PC-9 (cell line): ENCODE results near the gene ZNF865. TPM values are rescaled to one million over a fixed set of nuclear protein-coding genes. Genes with fewer than 3 reads are reported as not detected.
A peak's percentile ranks its signal among the peaks of the same experiment; 100 is the strongest.

Experiments
- BruUV-seq: library from RNA; stranded (reverse); fragments of 400-500 nt; replicated peaks from 2 replicates; lab custom pipeline; 2021; lab: Mats Ljungman, UMichigan
- CTCF ChIA-PET: fragments of 300-600 bp; sonication (Branson Sonifier 250); formaldehyde crosslinking; loops from one replicate; lab custom pipeline; 2022; ENCODE audit warnings: antibody characterized with exemption; lab: Charles Lee
- POLR2A ChIA-PET: fragments of 300-600 bp; sonication (Branson Sonifier 250); formaldehyde crosslinking; loops from one replicate; lab custom pipeline; 2022; ENCODE audit warnings: antibody characterized with exemption; ENCODE audit not compliant: unreplicated experiment; lab: Charles Lee
- DNase-seq, 2 experiments: peaks; one replicate each; pipeline versions ENCODE4 v3.0.0 to v3.0.0-alpha.2; 2015 to 2022; ENCODE audit warnings: mixed read lengths in 1 of 2
- H2AFZ ChIP-seq: fragments of 200-600 bp; sonication (generic); 2 replicates; pipeline ENCODE4 v1.8.1; 2017; ENCODE audit warnings: antibody characterized with exemption
- H3F3A ChIP-seq: fragments of 200-600 bp; sonication (generic); 2 replicates; pipeline ENCODE4 v1.8.1; 2017; ENCODE audit warnings: antibody characterized with exemption, mild to moderate bottlenecking, low read depth; ENCODE audit not compliant: insufficient read depth
- H3K27ac ChIP-seq: fragments of 200-600 bp; sonication (generic); 2 replicates; pipeline ENCODE4 v1.6.1; 2016; ENCODE audit warnings: mixed run types
- H3K27me3 ChIP-seq: fragments of 200-600 bp; sonication (generic); 2 replicates; pipeline ENCODE4 v1.6.1; 2016; ENCODE audit warnings: low read depth, mixed run types; ENCODE audit not compliant: insufficient read depth
- H3K36me3 ChIP-seq: fragments of 200-600 bp; sonication (generic); 2 replicates; pipeline ENCODE4 v1.6.1; 2016; ENCODE audit warnings: low read depth, mixed run types
- H3K4me1 ChIP-seq: fragments of 200-600 bp; sonication (generic); replicated peaks from 2 replicates; pipeline ENCODE4 v1.6.1; 2016; ENCODE audit warnings: mixed run types; ENCODE audit not compliant: insufficient read depth
- H3K4me2 ChIP-seq: fragments of 200-600 bp; sonication (generic); 2 replicates; pipeline ENCODE4 v1.6.1; 2017; ENCODE audit warnings: mixed run types
- H3K4me3 ChIP-seq: fragments of 200-600 bp; sonication (generic); 2 replicates; pipeline ENCODE4 v1.6.1; 2016; ENCODE audit warnings: mixed run types
- H3K79me2 ChIP-seq: fragments of 200-600 bp; sonication (generic); 2 replicates; pipeline ENCODE4 v1.6.1; 2017; ENCODE audit warnings: low read depth, mixed run types
- H3K9me2 ChIP-seq: fragments of 200-600 bp; sonication (generic); 2 replicates; pipeline ENCODE4 v1.8.1; 2017; ENCODE audit warnings: mild to moderate bottlenecking; ENCODE audit not compliant: insufficient read depth
- H3K9me3 ChIP-seq: fragments of 200-600 bp; sonication (generic); 2 replicates; pipeline ENCODE4 v1.8.1; 2016; ENCODE audit warnings: low read depth; ENCODE audit not compliant: insufficient read depth
- H4K20me1 ChIP-seq: fragments of 200-600 bp; sonication (generic); 2 replicates; pipeline ENCODE4 v1.8.1; 2017; ENCODE audit not compliant: insufficient read depth
- EZH2 ChIP-seq: fragments of 200-600 bp; sonication (generic); IDR thresholded peaks from 2 replicates; pipeline ENCODE4 v1.8.0; 2017; ENCODE audit warnings: antibody characterized with exemption, low read depth
- intact Hi-C: fragments of 100-400 bp; cut with micrococcal nuclease; formaldehyde crosslinking; loops from one replicate; pipeline ENCODE4 v1.10.0; 2022; ENCODE audit not compliant: unreplicated experiment
- total RNA-seq: library from RNA; stranded (reverse); gene quantifications from 2 replicates; pipeline ENCODE4 v1.2.3, GENCODE V29; 2021
- TF ChIP-seq, protein P1 (sequence below): fragments of 200-600 bp; sonication (generic); conservative IDR thresholded peaks from 2 replicates; pipeline ENCODE4 v1.6.1; 2017; ENCODE audit warnings: mixed run types, antibody characterized with exemption, mild to moderate bottlenecking, moderate library complexity

ZNF865 gene
- total RNA-seq, 1 experiment from 2014 or later, result 26.8 TPM

GRCh38 chr19:55636723-55637122 is 31.3 kb downstream of the ZNF865 start:
- DNase-seq, result no peak
- no peaks in the 10 kb centered on the region for H3K27me3 ChIP-seq
- H2AFZ ChIP-seq, result no peak overlapping the region
- BruUV-seq, result no TSS peak
- CTCF ChIA-PET, result no interaction called here
- POLR2A ChIA-PET, result interaction anchor here (0.7 kb wide), 1 partner anchor 12 kb away, joined by 8 read pairs; the partner anchor contains the start of gene ZNF784
- H3F3A ChIP-seq, result peaks cover 52% of the 10 kb centered on the region; the same call in 1 of the 2 replicates
- H3K4me1 ChIP-seq, result peaks cover 12% of the 10 kb centered on the region
- peaks cover 3% of the 10 kb centered on the region; the same call in 1 of the 2 replicates for H4K20me1 ChIP-seq
- peaks cover 3% of the 10 kb centered on the region; the same call in 1 of the 2 replicates for H3K36me3 ChIP-seq
- no peaks in the 10 kb centered on the region for H3K9me3 ChIP-seq
- no peaks in the 10 kb centered on the region for H3K9me2 ChIP-seq
- peaks cover 39% of the 10 kb centered on the region for H3K79me2 ChIP-seq
- intact Hi-C loops, result loop anchor here (10.0 kb wide), 4 partner anchors 438 to 1458 kb away; no protein-coding TSS in a partner anchor
- H3K4me2 ChIP-seq, result peak overlapping the region; percentile 92
- H3K27ac ChIP-seq, result no peak overlapping the region
- TF ChIP-seq EZH2, result no peak
- TF ChIP-seq, protein P1, sequence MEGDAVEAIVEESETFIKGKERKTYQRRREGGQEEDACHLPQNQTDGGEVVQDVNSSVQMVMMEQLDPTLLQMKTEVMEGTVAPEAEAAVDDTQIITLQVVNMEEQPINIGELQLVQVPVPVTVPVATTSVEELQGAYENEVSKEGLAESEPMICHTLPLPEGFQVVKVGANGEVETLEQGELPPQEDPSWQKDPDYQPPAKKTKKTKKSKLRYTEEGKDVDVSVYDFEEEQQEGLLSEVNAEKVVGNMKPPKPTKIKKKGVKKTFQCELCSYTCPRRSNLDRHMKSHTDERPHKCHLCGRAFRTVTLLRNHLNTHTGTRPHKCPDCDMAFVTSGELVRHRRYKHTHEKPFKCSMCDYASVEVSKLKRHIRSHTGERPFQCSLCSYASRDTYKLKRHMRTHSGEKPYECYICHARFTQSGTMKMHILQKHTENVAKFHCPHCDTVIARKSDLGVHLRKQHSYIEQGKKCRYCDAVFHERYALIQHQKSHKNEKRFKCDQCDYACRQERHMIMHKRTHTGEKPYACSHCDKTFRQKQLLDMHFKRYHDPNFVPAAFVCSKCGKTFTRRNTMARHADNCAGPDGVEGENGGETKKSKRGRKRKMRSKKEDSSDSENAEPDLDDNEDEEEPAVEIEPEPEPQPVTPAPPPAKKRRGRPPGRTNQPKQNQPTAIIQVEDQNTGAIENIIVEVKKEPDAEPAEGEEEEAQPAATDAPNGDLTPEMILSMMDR, result no peak
- peak overlapping the region; percentile 89; the same call in 1 of the 2 replicates for H3K4me3 ChIP-seq

GRCh38 chr19:55637534-55637933 is 32.1 kb downstream of the ZNF865 start:
- H4K20me1 ChIP-seq, result peaks cover 3% of the 10 kb centered on the region; the same call in 1 of the 2 replicates
- H3K4me1 ChIP-seq, result peaks cover 12% of the 10 kb centered on the region
- no peaks in the 10 kb centered on the region for H3K27me3 ChIP-seq
- H3K4me2 ChIP-seq, result no peak overlapping the region
- BruUV-seq, result no TSS peak
- peaks cover 3% of the 10 kb centered on the region; the same call in 1 of the 2 replicates for H3K36me3 ChIP-seq
- no peak overlapping the region for H2AFZ ChIP-seq
- ChIA-PET POLR2A (no interaction called here), CTCF (no interaction called here)
- TF ChIP-seq, protein P1, result no peak
- no peak for TF ChIP-seq EZH2
- no peak for DNase-seq
- H3K4me3 ChIP-seq, result no peak overlapping the region
- intact Hi-C loops, result loop anchor here (10.0 kb wide), 4 partner anchors 437 to 1457 kb away; no protein-coding TSS in a partner anchor
- no peaks in the 10 kb centered on the region for H3K9me2 ChIP-seq
- no peaks in the 10 kb centered on the region for H3K9me3 ChIP-seq
- peaks cover 49% of the 10 kb centered on the region; the same call in 1 of the 2 replicates for H3F3A ChIP-seq
- H3K79me2 ChIP-seq, result peaks cover 46% of the 10 kb centered on the region
- no peak overlapping the region for H3K27ac ChIP-seq

DNA sequence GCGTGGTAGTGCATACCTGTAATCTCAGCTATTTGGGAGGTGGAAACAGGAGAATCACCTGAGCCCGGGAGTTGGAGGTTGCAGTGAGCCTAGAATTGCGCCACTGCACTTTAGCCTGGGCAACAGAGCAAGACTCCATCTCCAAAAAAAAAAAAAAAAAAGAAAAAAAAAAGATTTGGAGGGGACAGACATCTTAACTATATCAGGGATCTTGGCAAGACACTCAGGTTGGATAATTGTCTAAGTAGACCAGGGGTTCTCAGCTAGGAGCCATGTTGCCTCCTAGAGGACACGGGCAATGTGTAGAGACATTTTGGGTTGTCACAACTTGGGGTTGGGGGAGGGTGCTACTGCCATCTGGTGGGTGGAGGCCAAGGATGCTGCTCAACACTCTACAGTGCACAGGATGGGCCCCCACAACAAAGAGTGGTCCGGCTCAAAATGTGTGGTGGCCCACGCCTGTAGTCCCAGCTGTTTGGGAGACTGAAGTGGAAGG is 33.5 kb downstream of the ZNF865 start:
- Histone ChIP-seq H2AFZ (no peak overlapping the region), H4K20me1 (peaks cover 3% of the 10 kb centered on the region; the same call in 1 of the 2 replicates), H3K9me3 (no peaks in the 10 kb centered on the region), H3K79me2 (peaks cover 55% of the 10 kb centered on the region), H3K9me2 (no peaks in the 10 kb centered on the region), H3K4me2 (no peak overlapping the region), H3F3A (peaks cover 39% of the 10 kb centered on the region; the same call in 1 of the 2 replicates), H3K27ac (no peak overlapping the region), H3K36me3 (peaks cover 3% of the 10 kb centered on the region; the same call in 1 of the 2 replicates), H3K4me1 (peaks cover 12% of the 10 kb centered on the region), H3K27me3 (no peaks in the 10 kb centered on the region), H3K4me3 (no peak overlapping the region)
- ChIA-PET CTCF (no interaction called here), POLR2A (interaction anchor here (0.6 kb wide), 1 partner anchor 472 kb away, joined by 4 read pairs; the partner anchor contains the start of gene DNAAF3)
- TF ChIP-seq, protein P1, result peak; percentile 64
- TF ChIP-seq EZH2, result no peak
- intact Hi-C loops, result loop anchor here (10.0 kb wide), 4 partner anchors 436 to 1456 kb away; no protein-coding TSS in a partner anchor
- no TSS peak for BruUV-seq
- DNase-seq, result peak; percentile 31 to 50
